Adrenal gland (tissue), 12 donors: ENCODE results near the gene DLGAP1. TPM values are rescaled to one million over a fixed set of nuclear protein-coding genes. Genes with fewer than 3 reads are reported as not detected.
"Not testable (repeated sequence)": the region's sequence is repeated elsewhere in the genome, so short reads cannot be mapped to it uniquely, and the experiment has no call there.

ENCODE experiments used
- DNase-seq, 7 donors: peaks; one replicate each; pipeline ENCODE4 v3.0.0-alpha.2; 2019 to 2020
- H3K27ac ChIP-seq, 5 donors: fragments of 200-600 bp; sonication (generic) in 4 of 5; 1 replicate in 3 of 5; 2 replicates in 2 of 5; pipeline versions ENCODE4 v1.5.1 to v1.8.0; 2016 to 2020; ENCODE audit warnings: mild to moderate bottlenecking in 1 of 5
- H3K27me3 ChIP-seq: fragments of 200-600 bp; 2 replicates; pipeline ENCODE4 v1.8.0; 2021
- H3K36me3 ChIP-seq, 2 donors: fragments of 200-600 bp; replicated peaks in 1 of 2; 1 replicate in 1 of 2; 2 replicates in 1 of 2; pipeline versions ENCODE4 v1.5.1 to v1.8.0; 2018 to 2022
- H3K4me1 ChIP-seq, 2 donors: fragments of 200-600 bp; replicated peaks in 1 of 2; 1 replicate in 1 of 2; 2 replicates in 1 of 2; pipeline versions ENCODE4 v1.5.1 to v1.8.0; 2018 to 2021
- H3K4me3 ChIP-seq, 4 donors: fragments of 200-600 bp; sonication (generic) in 3 of 4; one replicate each; pipeline ENCODE4 v1.5.1; 2016 to 2018
- H3K9me3 ChIP-seq, 3 donors: fragments of 200-600 bp; sonication (generic) in 1 of 3; replicated peaks in 1 of 3; 1 replicate in 2 of 3; 2 replicates in 1 of 3; pipeline versions ENCODE4 v1.5.1 to v1.8.0; 2016 to 2021
- CTCF ChIP-seq, 6 experiments: fragments of 450-650 bp in 4 of 6; fragments of 200-600 bp in 2 of 6; sonication (generic) in 1 of 6; IDR thresholded peaks; 1 replicate in 5 of 6; 2 replicates in 1 of 6; pipeline versions ENCODE4 v1.5.1 to v1.8.0; 2016 to 2021; ENCODE audit warnings: antibody characterized with exemption in 6 of 6, mild to moderate bottlenecking in 2 of 6, moderate library complexity in 1 of 6
- POLR2A ChIP-seq, 2 donors: fragments of 450-650 bp; IDR thresholded peaks; one replicate each; pipeline ENCODE4 v1.6.1; 2017; ENCODE audit warnings: antibody characterized with exemption in 2 of 2, mild to moderate bottlenecking in 2 of 2, moderate library complexity in 1 of 2
- WGBS, 4 donors: extraction: QIAGEN DNeasy Blood & Tissue Kit in 2 of 4; methylation state at CpG; one replicate each; pipeline versions ENCODE4 v1.1.5 to v1.1.7; 2013 to 2017; 5-methylcytosine and 5-hydroxymethylcytosine counted together
- intact Hi-C, 2 donors: fragments of 100-400 bp; cut with DNase I; formaldehyde crosslinking; loops; one replicate each; pipeline versions ENCODE4 v1.14.1 to v1.15.0; 2022 to 2023
- polyA plus RNA-seq, 3 donors: library from polyadenylated mRNA; stranded (reverse); fragments of 200-250 nt in 2 of 3; fragments of 350-450 nt in 1 of 3; fragmentation: Illumina TruSeq in 1 of 3; extraction: RNeasy Lipid Tissue Mini Kit (QIAGEN cat#74804) in 1 of 3; gene quantifications; one replicate each; pipeline ENCODE4 v1.2.3, GENCODE V29; 2013 to 2014
- total RNA-seq, 9 donors: library from RNA; depleted of rRNA in 4 of 9; stranded (reverse); fragments of >200 nt in 4 of 9; fragments of 120-200 nt in 1 of 9; fragmentation: NEBNext Ultra II Directional in 1 of 9; extraction: Animal tissue kit (Norgen Biotek cat#: 25700) in 1 of 9; gene quantifications; one replicate each; pipeline versions ENCODE4 v1.1.0 to v1.2.4, GENCODE V29; 2013 to 2023
- donor health status: healthy with polysubstance abuse.
- donor health status: Bipolar disorder and iron deficiency.
- donor health status: DM: yes; HTN: yes; CAD: no.
- donor health status: DM: no; HTN: no; CAD: no.
- donor health status: DM: no; HTN: no; CAD: no.
- donor health status: DM: yes; HTN: yes; CAD: no.

DLGAP1 gene
- total and polyA plus RNA-seq, 12 donors, result 1.7 to 30.9 (median 12.9) TPM

DNA sequence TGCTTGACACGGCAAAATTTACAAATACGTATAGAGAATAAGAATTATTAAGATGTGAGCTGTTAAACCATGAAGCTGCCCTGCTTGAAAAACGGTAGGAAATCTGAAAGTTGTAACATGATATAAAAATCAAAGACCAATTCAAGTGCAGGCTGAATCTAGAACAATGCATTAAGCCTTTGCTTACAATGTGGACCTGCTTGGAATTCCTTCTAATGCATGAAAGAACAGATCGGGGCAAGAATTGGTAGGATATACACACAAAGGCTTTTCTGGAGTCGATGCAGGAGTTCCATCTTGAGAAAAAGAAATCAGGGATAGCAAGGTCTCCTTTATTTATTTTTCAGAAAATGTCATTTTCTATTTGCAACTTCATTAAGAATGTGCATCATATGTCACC, 136.8 kb downstream of the DLGAP1 start:
- DNase-seq, result no peak
- 63 to 76% (median 73%) methylated on average over 5 of the region's 5 CpGs for WGBS, 4 donors
- Histone ChIP-seq H3K4me1 (no peaks in the 10 kb centered on the region), H3K36me3 (no peaks in the 10 kb centered on the region), H3K4me3 (no peak overlapping the region), H3K27me3 (no peaks in the 10 kb centered on the region), H3K27ac (no peak overlapping the region), H3K9me3 (no peaks in the 10 kb centered on the region)
- no peak for TF ChIP-seq POLR2A (IDR thresholded peaks at IDR 0.05)
- intact Hi-C loops, result no loop called here

DNA sequence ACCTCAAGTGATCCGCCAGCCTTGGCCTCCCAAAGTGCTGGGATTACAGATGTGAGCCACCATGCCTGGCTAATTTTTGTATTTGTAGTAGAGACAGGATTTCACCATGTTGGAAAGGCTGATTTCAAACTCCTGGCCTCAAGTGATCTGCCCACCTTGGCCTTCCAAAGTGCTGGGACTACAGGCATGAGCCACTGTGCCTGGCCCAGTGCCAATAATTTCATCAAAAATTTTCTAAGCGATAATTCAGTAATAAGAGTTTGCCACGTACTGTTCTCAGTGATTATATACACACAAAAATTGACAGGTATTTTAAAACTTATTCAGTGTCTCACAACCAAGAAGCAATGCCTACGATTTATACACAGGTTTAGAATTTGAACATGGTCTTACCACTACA, 143.2 kb downstream of the DLGAP1 start:
- H3K36me3 ChIP-seq, intact Hi-C loops, H3K4me1 ChIP-seq, H3K27ac ChIP-seq, H3K27me3 ChIP-seq, DNase-seq, H3K4me3 ChIP-seq, H3K9me3 ChIP-seq: not testable (repeated sequence)
- 74 to 94% (median 86%) methylated on average over 4 of the region's 4 CpGs for WGBS, 4 donors

GRCh38 chr18:4311136-4311535, 144.0 kb downstream of the DLGAP1 start:
- TF ChIP-seq CTCF (IDR thresholded peaks at IDR 0.05), result no peak
- TF ChIP-seq POLR2A (IDR thresholded peaks at IDR 0.05), result no peak
- Histone ChIP-seq H3K4me3 (no peak overlapping the region), H3K4me1 (no peaks in the 10 kb centered on the region), H3K36me3 (no peaks in the 10 kb centered on the region), H3K9me3 (no peaks in the 10 kb centered on the region), H3K27me3 (no peaks in the 10 kb centered on the region), H3K27ac (no peak overlapping the region)
- intact Hi-C loops, result no loop called here
- DNase-seq, result no peak
- WGBS, 4 donors, result 56 to 74% (median 62%) methylated on average over 1 of the region's 1 CpG

DNA sequence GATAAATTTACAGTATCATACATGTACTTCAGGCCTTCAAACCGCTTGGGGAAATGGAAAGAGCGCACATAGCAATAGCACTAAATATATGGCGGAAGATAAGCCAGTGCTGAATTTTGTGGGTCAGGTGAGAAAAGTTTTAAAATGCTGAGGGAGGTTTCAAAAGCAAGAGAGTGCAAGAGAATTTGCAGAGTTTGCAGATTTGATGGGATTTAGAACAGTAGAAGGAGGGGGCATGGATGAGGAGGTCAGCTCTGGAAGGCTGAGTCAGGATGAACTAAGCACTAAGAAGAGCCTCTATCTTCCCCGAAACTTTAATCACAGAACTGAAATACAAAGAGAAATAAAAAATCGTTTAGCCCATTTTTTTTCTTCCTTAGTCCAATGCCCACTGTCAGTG, 145.9 kb downstream of the DLGAP1 start:
- Histone ChIP-seq H3K4me1 (no peaks in the 10 kb centered on the region), H3K27ac (no peak overlapping the region), H3K9me3 (no peaks in the 10 kb centered on the region), H3K4me3 (no peak overlapping the region), H3K36me3 (no peaks in the 10 kb centered on the region), H3K27me3 (no peaks in the 10 kb centered on the region)
- 71 to 84% (median 81%) methylated on average over 5 of the region's 5 CpGs for WGBS, 4 donors
- TF ChIP-seq CTCF (IDR thresholded peaks at IDR 0.05) (no peak), POLR2A (IDR thresholded peaks at IDR 0.05) (no peak)
- no peak for DNase-seq
- intact Hi-C loops, result no loop called here

DNA sequence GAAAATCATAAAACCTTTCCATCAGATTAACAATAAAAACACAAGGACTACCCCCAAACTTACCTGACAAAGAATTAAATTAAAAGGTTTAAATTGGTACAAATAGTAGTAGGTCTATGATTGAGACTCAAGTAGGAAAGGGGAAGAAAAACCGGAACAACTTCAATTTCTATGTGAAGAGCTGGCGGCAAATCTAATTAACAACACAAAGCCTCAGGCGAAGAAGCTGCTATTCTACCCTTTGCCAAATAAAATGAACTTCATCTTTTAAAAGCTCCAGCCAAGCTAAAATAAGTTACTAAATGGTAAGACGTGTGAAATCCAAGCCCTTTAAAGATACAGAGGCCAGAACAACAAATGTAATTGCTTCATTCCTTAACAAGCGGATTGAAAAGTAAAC, 146.5 kb downstream of the DLGAP1 start:
- no peaks in the 10 kb centered on the region for H3K9me3 ChIP-seq
- no peaks in the 10 kb centered on the region for H3K4me1 ChIP-seq
- no peak overlapping the region for H3K27ac ChIP-seq
- intact Hi-C loops, result no loop called here
- no peaks in the 10 kb centered on the region for H3K36me3 ChIP-seq
- no peaks in the 10 kb centered on the region for H3K27me3 ChIP-seq
- TF ChIP-seq POLR2A (IDR thresholded peaks at IDR 0.05) (no peak), CTCF (IDR thresholded peaks at IDR 0.05) (no peak)
- no peak overlapping the region for H3K4me3 ChIP-seq
- 66 to 79% (median 73%) methylated on average over 5 of the region's 5 CpGs for WGBS, 4 donors
- DNase-seq, result no peak
